Right atrium auricular region (tissue), 2 donors: ENCODE data around the gene MARF1. TPM values are rescaled to one million over a fixed set of nuclear protein-coding genes. Genes with fewer than 3 reads are reported as not detected.
"Not testable (repeated sequence)": the region's sequence is repeated elsewhere in the genome, so short reads cannot be mapped to it uniquely, and the experiment has no call there.

Source experiments
- DNase-seq: peaks from one replicate; pipeline ENCODE4 v3.0.0-alpha.2; 2019; ENCODE audit warnings: low spot score
- H3K27ac ChIP-seq, 2 donors: fragments of 200-600 bp; sonication (generic); 1 replicate in 1 of 2; 2 replicates in 1 of 2; pipeline ENCODE4 v1.5.1; 2016 to 2019
- H3K27me3 ChIP-seq, 2 donors: fragments of 200-600 bp; sonication (generic); one replicate each; pipeline versions ENCODE4 v1.5.1 to v1.6.0; 2017 to 2019
- H3K36me3 ChIP-seq: fragments of 200-600 bp; sonication (generic); one replicate; pipeline ENCODE4 v1.5.1; 2016
- H3K4me1 ChIP-seq, 2 donors: fragments of 200-600 bp; sonication (generic); one replicate each; pipeline versions ENCODE4 v1.5.1 to v1.6.0; 2017 to 2019
- H3K4me3 ChIP-seq, 2 donors: fragments of 200-600 bp; sonication (generic); 1 replicate in 1 of 2; 2 replicates in 1 of 2; pipeline ENCODE4 v1.5.1; 2017 to 2019; ENCODE audit warnings: mild to moderate bottlenecking in 1 of 2, moderate library complexity in 1 of 2
- H3K9me3 ChIP-seq, 2 donors: fragments of 200-600 bp; sonication (generic); one replicate each; pipeline ENCODE4 v1.5.1; 2019
- total RNA-seq, 2 donors: library from RNA; depleted of rRNA; stranded (reverse); fragments of >200 nt; gene quantifications; one replicate each; pipeline ENCODE4 v1.1.0, GENCODE V29; 2016
- TF ChIP-seq, protein P1 (sequence below), 2 donors: fragments of 200-600 bp; sonication (generic); IDR thresholded peaks; one replicate each; pipeline ENCODE4 v1.5.1; 2019; ENCODE audit warnings: antibody characterized with exemption in 2 of 2

The MARF1 gene
- total RNA-seq, 2 donors from 2014 or later, result 17.1 to 24.8 TPM

DNA sequence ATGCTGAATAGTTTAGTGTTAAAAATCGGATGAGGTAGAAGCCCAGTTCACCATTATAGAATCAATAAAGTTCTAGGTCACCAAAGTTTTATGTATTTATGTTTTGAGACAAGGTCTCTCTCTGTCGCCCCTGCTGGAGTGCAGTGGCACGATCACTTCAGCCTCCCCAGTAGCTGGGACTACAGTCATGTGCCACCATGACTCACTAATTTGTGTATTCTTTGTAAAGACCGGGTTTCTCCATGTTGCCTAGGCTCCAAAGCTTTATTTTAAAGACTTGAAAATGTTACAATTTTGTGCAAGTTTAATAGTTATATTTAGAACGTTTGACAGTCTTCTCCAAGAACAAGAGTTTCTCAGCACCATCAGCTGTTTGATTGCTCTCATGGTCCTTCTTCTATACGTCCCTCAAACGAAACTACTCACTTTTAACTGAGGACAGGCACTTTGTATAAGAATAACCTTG is 39.2 kb upstream of the MARF1 start:
- H3K4me3 ChIP-seq, result no peak overlapping the region
- no peak overlapping the region for H3K27ac ChIP-seq
- TF ChIP-seq, protein P1, sequence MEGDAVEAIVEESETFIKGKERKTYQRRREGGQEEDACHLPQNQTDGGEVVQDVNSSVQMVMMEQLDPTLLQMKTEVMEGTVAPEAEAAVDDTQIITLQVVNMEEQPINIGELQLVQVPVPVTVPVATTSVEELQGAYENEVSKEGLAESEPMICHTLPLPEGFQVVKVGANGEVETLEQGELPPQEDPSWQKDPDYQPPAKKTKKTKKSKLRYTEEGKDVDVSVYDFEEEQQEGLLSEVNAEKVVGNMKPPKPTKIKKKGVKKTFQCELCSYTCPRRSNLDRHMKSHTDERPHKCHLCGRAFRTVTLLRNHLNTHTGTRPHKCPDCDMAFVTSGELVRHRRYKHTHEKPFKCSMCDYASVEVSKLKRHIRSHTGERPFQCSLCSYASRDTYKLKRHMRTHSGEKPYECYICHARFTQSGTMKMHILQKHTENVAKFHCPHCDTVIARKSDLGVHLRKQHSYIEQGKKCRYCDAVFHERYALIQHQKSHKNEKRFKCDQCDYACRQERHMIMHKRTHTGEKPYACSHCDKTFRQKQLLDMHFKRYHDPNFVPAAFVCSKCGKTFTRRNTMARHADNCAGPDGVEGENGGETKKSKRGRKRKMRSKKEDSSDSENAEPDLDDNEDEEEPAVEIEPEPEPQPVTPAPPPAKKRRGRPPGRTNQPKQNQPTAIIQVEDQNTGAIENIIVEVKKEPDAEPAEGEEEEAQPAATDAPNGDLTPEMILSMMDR (IDR thresholded peaks at IDR 0.05), result peak in 1 of 2 donors; percentile 32
- peaks cover 31% of the 10 kb centered on the region for H3K36me3 ChIP-seq
- no peaks in the 10 kb centered on the region for H3K27me3 ChIP-seq
- H3K4me1 ChIP-seq, result no peaks in the 10 kb centered on the region
- no peaks in the 10 kb centered on the region for H3K9me3 ChIP-seq
- peak; percentile 66 for DNase-seq

DNA sequence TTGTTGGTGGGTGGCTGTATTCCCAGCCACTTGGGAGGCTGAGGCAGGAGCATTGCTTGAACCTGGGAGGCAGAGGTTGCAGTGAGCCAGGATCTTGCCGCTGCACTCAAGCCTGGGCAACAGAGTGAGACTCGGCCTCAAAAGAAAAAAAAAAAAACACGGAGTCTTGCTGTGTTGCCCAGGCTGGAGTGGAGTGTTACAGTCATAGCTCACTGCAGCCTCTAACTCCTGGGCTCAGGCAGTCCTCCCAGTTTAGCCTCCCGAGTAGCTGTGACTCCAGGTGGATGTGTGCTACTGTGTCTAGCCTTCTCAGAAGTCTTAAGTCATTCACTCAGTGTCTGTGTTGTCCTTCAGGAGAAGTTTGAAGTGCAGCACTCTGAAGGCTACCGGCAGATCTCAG is 34.5 kb upstream of the MARF1 start:
- Histone ChIP-seq H3K27ac (no peak overlapping the region), H3K36me3 (peaks cover 23% of the 10 kb centered on the region), H3K4me1 (peaks cover 0 to 13% of the 10 kb centered on the region in 2 donors), H3K4me3 (no peak overlapping the region), H3K9me3 (no peaks in the 10 kb centered on the region), H3K27me3 (no peaks in the 10 kb centered on the region)
- TF ChIP-seq, protein P1 (IDR thresholded peaks at IDR 0.05), result no peak
- DNase-seq, result no peak

DNA sequence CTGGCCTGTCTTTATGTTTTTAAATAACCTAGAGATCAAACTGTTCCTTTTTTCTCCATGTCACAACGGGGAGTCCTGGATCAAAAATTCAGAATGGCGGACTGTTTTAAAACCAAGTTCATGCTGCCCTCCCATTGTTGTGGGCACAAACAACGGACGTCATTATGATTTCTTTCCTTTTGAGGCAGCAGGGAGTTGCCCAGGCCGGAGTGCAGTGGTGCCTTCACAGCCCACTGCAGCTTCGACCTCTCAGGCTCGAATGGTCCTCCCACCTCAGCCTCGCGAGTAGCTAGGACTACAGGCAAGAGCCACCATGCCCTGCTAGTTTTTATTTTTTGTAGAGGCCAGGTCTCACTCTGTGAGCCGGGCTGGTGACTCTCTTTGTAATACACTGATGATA is 33.6 kb upstream of the MARF1 start:
- DNase-seq, result no peak
- Histone ChIP-seq H3K36me3 (peaks cover 23% of the 10 kb centered on the region), H3K4me1 (peaks cover 0 to 23% of the 10 kb centered on the region in 2 donors), H3K4me3 (no peak overlapping the region), H3K27me3 (no peaks in the 10 kb centered on the region), H3K27ac (no peak overlapping the region), H3K9me3 (no peaks in the 10 kb centered on the region)
- TF ChIP-seq, protein P1 (IDR thresholded peaks at IDR 0.05), result no peak

DNA sequence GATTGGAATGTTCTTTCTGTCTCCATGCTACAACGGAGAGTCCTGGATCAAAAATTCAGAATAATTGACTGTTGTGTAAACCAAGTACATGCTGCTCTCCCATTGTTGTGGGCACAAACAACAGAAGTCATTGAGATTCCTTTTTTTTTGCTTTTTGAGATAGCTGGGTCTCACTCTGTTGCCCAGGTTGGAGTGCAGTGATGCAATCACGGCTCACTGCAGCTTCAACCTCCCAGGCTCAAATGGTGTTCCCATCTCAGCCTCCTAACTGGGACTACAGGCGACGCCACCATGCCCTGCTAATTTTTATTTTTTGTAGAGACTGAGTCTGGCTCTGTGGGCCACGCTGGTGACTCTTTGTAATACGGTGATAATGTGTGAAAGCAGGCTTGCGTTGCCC is 31.6 kb upstream of the MARF1 start:
- H3K4me1 ChIP-seq, result peaks cover 0 to 24% of the 10 kb centered on the region in 2 donors
- H3K36me3 ChIP-seq, result peaks cover 17% of the 10 kb centered on the region
- peak overlapping the region in 1 of 2 donors; percentile 20 for H3K27ac ChIP-seq
- no peak for DNase-seq
- no peak overlapping the region for H3K4me3 ChIP-seq
- TF ChIP-seq, protein P1 (IDR thresholded peaks at IDR 0.05), result no peak
- H3K27me3 ChIP-seq, result no peaks in the 10 kb centered on the region
- no peaks in the 10 kb centered on the region for H3K9me3 ChIP-seq

DNA sequence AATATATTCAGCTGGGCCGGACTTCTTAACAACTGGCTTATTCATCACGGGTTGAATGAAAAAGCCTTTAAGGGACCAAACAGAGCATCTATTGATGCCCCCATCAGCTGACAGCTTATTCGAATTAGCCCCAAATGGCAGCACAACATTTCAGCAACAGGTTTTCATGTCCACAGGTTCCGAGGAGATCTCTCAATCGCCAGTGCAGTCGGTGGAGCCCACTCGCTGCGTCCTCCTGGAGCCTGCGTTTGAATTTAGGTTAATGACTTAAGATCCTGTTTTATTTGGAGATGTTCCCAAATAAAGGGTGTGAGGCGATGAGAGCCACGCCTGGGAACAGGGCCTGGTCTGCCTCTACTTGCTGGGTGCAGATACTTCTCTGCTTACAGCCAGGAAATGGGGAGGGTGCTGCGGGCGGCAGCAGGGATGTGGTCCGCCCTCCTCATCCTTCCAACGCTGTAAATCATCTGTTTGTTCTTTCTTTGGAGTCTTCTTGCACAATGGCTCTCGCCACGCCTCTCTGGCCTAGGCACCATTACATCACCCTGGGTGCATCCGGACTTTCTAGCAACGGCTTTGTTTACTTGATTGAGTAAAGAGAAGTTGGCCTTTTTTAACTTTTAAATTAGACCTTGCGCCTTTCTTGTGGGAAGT is 29.7 kb upstream of the MARF1 start:
- peak overlapping the region; percentile 86 to 87 for H3K27ac ChIP-seq
- peaks cover 18% of the 10 kb centered on the region for H3K36me3 ChIP-seq
- TF ChIP-seq, protein P1 (IDR thresholded peaks at IDR 0.05), result no peak
- H3K4me1 ChIP-seq, result peaks cover 0 to 24% of the 10 kb centered on the region in 2 donors
- no peaks in the 10 kb centered on the region for H3K9me3 ChIP-seq
- peak; percentile 98 for DNase-seq
- H3K4me3 ChIP-seq, result peak overlapping the region in 1 of 2 donors; percentile 24
- no peaks in the 10 kb centered on the region for H3K27me3 ChIP-seq

DNA sequence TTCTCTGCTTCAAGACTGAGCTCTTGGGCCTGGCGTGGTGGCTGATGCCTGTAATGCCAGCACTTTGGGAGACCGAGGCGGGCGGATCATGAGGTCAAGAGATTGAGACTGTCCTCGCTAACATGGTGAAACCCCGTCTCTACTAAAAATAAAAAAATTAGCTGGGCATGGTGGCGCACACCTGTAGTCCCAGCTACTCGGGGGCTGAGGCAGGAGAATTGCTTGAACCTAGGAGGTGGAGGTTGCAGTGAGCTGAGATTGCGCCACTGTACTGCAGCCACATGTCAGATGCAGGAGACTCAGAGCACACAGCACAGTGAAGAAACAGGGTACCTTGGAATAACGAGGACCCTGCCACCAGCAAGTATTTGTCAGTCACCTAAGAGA is 29.2 kb upstream of the MARF1 start:
- Histone ChIP-seq H3K4me3 (peak overlapping the region in 1 of 2 donors; percentile 10), H3K4me1 (peaks cover 0 to 24% of the 10 kb centered on the region in 2 donors), H3K36me3 (peaks cover 23% of the 10 kb centered on the region), H3K27ac (peak overlapping the region; percentile 86 to 87)
- not testable (repeated sequence) for H3K27me3 ChIP-seq, DNase-seq, H3K9me3 ChIP-seq
